H1 (cell line): Measurements from ENCODE around the gene HM13. TPM values are rescaled to one million over a fixed set of nuclear protein-coding genes. Genes with fewer than 3 reads are reported as not detected.

Source experiments
- CTCF ChIA-PET: fragments of 300-600 bp; sonication (Branson Sonifier 250); formaldehyde crosslinking; loops from one replicate; lab custom pipeline; 2021; ENCODE audit not compliant: partially characterized antibody; lab: Charles Lee
- POLR2A ChIA-PET: fragments of 300-600 bp; sonication (Branson Sonifier 250); formaldehyde crosslinking; loops from one replicate; lab custom pipeline; 2021; ENCODE audit warnings: inconsistent platforms; ENCODE audit not compliant: partially characterized antibody; lab: Charles Lee
- DNase-seq, 2 experiments: peaks; one replicate each; pipeline versions ENCODE4 v3.0.0 to v3.0.0-alpha.2; 2010 to 2022; ENCODE audit warnings: low spot score in 2 of 2, low read depth in 1 of 2, mixed read lengths in 1 of 2
- FAIRE-seq: peaks from 2 replicates; lab custom pipeline; 2011; peaks lifted over from hg19 to GRCh38; lab: Jason Lieb, UNC
- H2AFZ ChIP-seq: 2 replicates; pipeline ENCODE4 v1.8.1; 2012; ENCODE audit warnings: low read length, inconsistent platforms
- H2AK5ac ChIP-seq: 2 replicates; pipeline ENCODE4 v1.6.1; 2013; ENCODE audit warnings: low read depth, low read length
- H2BK120ac ChIP-seq: replicated peaks from 2 replicates; pipeline ENCODE3; 2013; ENCODE audit warnings: low read depth, low read length, inconsistent platforms
- H2BK12ac ChIP-seq: 2 replicates; pipeline ENCODE4 v1.6.1; 2013; ENCODE audit warnings: low read depth, low read length
- H2BK15ac ChIP-seq: 2 replicates; pipeline ENCODE4 v1.6.1; 2013; ENCODE audit warnings: low read length
- H2BK20ac ChIP-seq: 2 replicates; pipeline ENCODE4 v1.6.1; 2013; ENCODE audit warnings: low read length
- H2BK5ac ChIP-seq: 2 replicates; pipeline ENCODE4 v1.6.1; 2013; ENCODE audit warnings: low read depth, low read length
- H3K14ac ChIP-seq: 2 replicates; pipeline ENCODE4 v1.6.1; 2013; ENCODE audit warnings: inconsistent platforms; ENCODE audit not compliant: insufficient read length
- H3K18ac ChIP-seq: 2 replicates; pipeline ENCODE4 v1.6.1; 2013; ENCODE audit warnings: low read length; ENCODE audit errors: extremely low read depth
- H3K23ac ChIP-seq: 2 replicates; pipeline ENCODE4 v1.6.1; 2013; ENCODE audit warnings: inconsistent platforms; ENCODE audit not compliant: insufficient read length
- H3K23me2 ChIP-seq: 2 replicates; pipeline ENCODE4 v1.6.1; 2013; ENCODE audit warnings: low read depth, low read length
- H3K27ac ChIP-seq: 2 replicates; pipeline ENCODE4 v1.6.1; 2011; ENCODE audit warnings: low read depth, low read length, inconsistent platforms
- H3K27me3 ChIP-seq, 4 experiments: replicated peaks in 1 of 4; 1 replicate in 1 of 4; 2 replicates in 3 of 4; pipeline versions ENCODE4 v1.6.1 to v1.8.1; 2011 to 2013; ENCODE audit warnings: low read length in 3 of 4, mild to moderate bottlenecking in 3 of 4, inconsistent platforms in 2 of 4, mixed read lengths in 2 of 4, moderate library complexity in 1 of 4; ENCODE audit not compliant: control insufficient read depth in 3 of 4, insufficient read depth in 3 of 4; ENCODE audit errors: extremely low read depth in 1 of 4
- H3K36me3 ChIP-seq, 4 experiments: 2 replicates each; pipeline versions ENCODE4 v1.6.1 to v1.8.1; 2011 to 2013; ENCODE audit warnings: mild to moderate bottlenecking in 4 of 4, low read length in 3 of 4, moderate library complexity in 2 of 4, control low read depth in 1 of 4, inconsistent platforms in 1 of 4; ENCODE audit not compliant: insufficient read depth in 4 of 4, control insufficient read depth in 2 of 4
- H3K4ac ChIP-seq: replicated peaks from 2 replicates; pipeline ENCODE3; 2013; ENCODE audit warnings: low read length, low read depth, mixed read lengths, inconsistent platforms; ENCODE audit not compliant: insufficient read length
- H3K4me1 ChIP-seq, 4 experiments: replicated peaks in 1 of 4; 1 replicate in 1 of 4; 2 replicates in 3 of 4; pipeline versions ENCODE4 v1.6.1 to v1.8.1; 2011 to 2013; ENCODE audit warnings: low read length in 3 of 4, inconsistent platforms in 2 of 4, mixed read lengths in 1 of 4; ENCODE audit not compliant: insufficient read depth in 4 of 4, control insufficient read depth in 3 of 4
- H3K4me2 ChIP-seq, 2 experiments: 2 replicates each; pipeline versions ENCODE4 v1.6.1 to v1.8.1; 2011 to 2013; ENCODE audit warnings: low read depth in 2 of 2, low read length in 2 of 2, control low read depth in 1 of 2, inconsistent platforms in 1 of 2, mild to moderate bottlenecking in 1 of 2; ENCODE audit not compliant: insufficient read depth in 1 of 2
- H3K4me3 ChIP-seq, 4 experiments: fragments of 200-600, 300-600 bp in 1 of 4; sonication (generic), shearing (Covaris generic), sonication (Bioruptor Twin) in 1 of 4; 2 replicates each; pipeline versions ENCODE4 v1.5.1 to v1.8.1; 2011 to 2016; ENCODE audit warnings: low read length in 4 of 4, low read depth in 3 of 4, control low read depth in 2 of 4, inconsistent platforms in 2 of 4, mild to moderate bottlenecking in 2 of 4, mixed read lengths in 1 of 4, moderate library complexity in 1 of 4; ENCODE audit not compliant: insufficient read depth in 2 of 4; ENCODE audit errors: extremely low read depth in 1 of 4
- H3K56ac ChIP-seq: replicated peaks from 2 replicates; pipeline ENCODE3; 2013; ENCODE audit warnings: low read depth, mild to moderate bottlenecking, mixed read lengths, low read length, inconsistent platforms; ENCODE audit not compliant: insufficient read length
- H3K79me1 ChIP-seq: 2 replicates; pipeline ENCODE4 v1.6.1; 2013; ENCODE audit warnings: low read depth, low read length, control low read depth
- H3K79me2 ChIP-seq, 2 experiments: 2 replicates each; pipeline versions ENCODE4 v1.6.1 to v1.8.1; 2012 to 2013; ENCODE audit warnings: low read length in 2 of 2, mild to moderate bottlenecking in 2 of 2, inconsistent platforms in 1 of 2; ENCODE audit not compliant: insufficient read depth in 2 of 2, control insufficient read depth in 1 of 2
- H3K9ac ChIP-seq, 4 experiments: replicated peaks in 1 of 4; 1 replicate in 1 of 4; 2 replicates in 3 of 4; pipeline versions ENCODE4 v1.6.1 to v1.8.1; 2011 to 2013; ENCODE audit warnings: low read depth in 3 of 4, low read length in 3 of 4, control low read depth in 2 of 4, mild to moderate bottlenecking in 2 of 4, moderate library complexity in 2 of 4, inconsistent platforms in 1 of 4; ENCODE audit errors: extremely low read depth in 1 of 4
- H3K9me3 ChIP-seq, 2 experiments: 2 replicates each; pipeline versions ENCODE4 v1.6.1 to v1.8.1; 2012 to 2013; ENCODE audit warnings: mild to moderate bottlenecking in 2 of 2, moderate library complexity in 2 of 2, control low read depth in 1 of 2, inconsistent platforms in 1 of 2, low read depth in 1 of 2, low read length in 1 of 2, mixed read lengths in 1 of 2; ENCODE audit not compliant: insufficient read depth in 2 of 2
- H4K20me1 ChIP-seq, 2 experiments: replicated peaks in 1 of 2; 2 replicates each; pipeline versions ENCODE3 to v1.8.1; 2011 to 2013; ENCODE audit warnings: inconsistent platforms in 2 of 2, low read length in 2 of 2, mild to moderate bottlenecking in 1 of 2; ENCODE audit not compliant: insufficient read depth in 2 of 2, control insufficient read depth in 1 of 2
- H4K5ac ChIP-seq: 2 replicates; pipeline ENCODE4 v1.6.1; 2013; ENCODE audit warnings: low read length, low read depth, mixed read lengths, inconsistent platforms; ENCODE audit not compliant: insufficient read length
- H4K8ac ChIP-seq: 2 replicates; pipeline ENCODE4 v1.8.0; 2013; ENCODE audit warnings: mild to moderate bottlenecking, moderate library complexity, low read length, inconsistent platforms; ENCODE audit not compliant: insufficient read depth; ENCODE audit errors: extremely low read depth
- H4K91ac ChIP-seq: replicated peaks from 2 replicates; pipeline ENCODE3; 2013; ENCODE audit warnings: low read length, mixed read lengths, inconsistent platforms; ENCODE audit not compliant: insufficient read length
- EGR1 ChIP-seq: IDR thresholded peaks from 2 replicates; pipeline ENCODE4 v1.6.1; 2011; ENCODE audit warnings: low read depth, low read length, borderline replicate concordance
- RFX5 ChIP-seq: IDR thresholded peaks from 2 replicates; pipeline ENCODE4 v1.6.1; 2011; ENCODE audit warnings: low read depth, low read length, improper control_type of control experiment, borderline replicate concordance
- TAF1 ChIP-seq: IDR thresholded peaks from 2 replicates; pipeline ENCODE4 v1.6.1; 2011; ENCODE audit warnings: mild to moderate bottlenecking, low read depth, low read length
- WGBS, 2 experiments: shearing (Covaris generic) in 1 of 2; methylation state at CpG; one replicate each; pipeline versions ENCODE4 v1.1.6 to v1.1.7; 2013 to 2015; ENCODE audit warnings: low lambda C conversion rate in 2 of 2, mixed read lengths in 2 of 2, inconsistent platforms in 1 of 2, low coverage in 1 of 2, missing lambda C conversion rate in 1 of 2; ENCODE audit not compliant: insufficient replicate concordance in 2 of 2, insufficient coverage in 1 of 2, insufficient read length in 1 of 2; ENCODE audit errors: extremely low coverage in 1 of 2, missing lambda C conversion rate in 1 of 2; 5-methylcytosine and 5-hydroxymethylcytosine counted together
- polyA plus RNA-seq, 7 experiments: library from polyadenylated mRNA; depleted of rRNA in 3 of 7; stranded (reverse) in 5 of 7; unstranded in 2 of 7; fragments of >200 nt in 5 of 7; fragments of 200-250 nt in 2 of 7; gene quantifications; 1 replicate in 5 of 7; 2 replicates in 1 of 7; 4 replicates in 1 of 7; pipeline versions ENCODE4 v1.2.1 to v1.2.3, GENCODE V29; 2011 to 2013; ENCODE audit warnings: missing spikeins in 2 of 7, mixed read lengths in 2 of 7
- total RNA-seq: library from RNA; stranded (reverse); fragmentation: NEBNext Ultra II Directional; extraction: Animal tissue kit (Norgen Biotek cat#: 25700); gene quantifications from 2 replicates; pipeline ENCODE4 v1.2.1, GENCODE V29; 2021

HM13 gene
- total and polyA plus RNA-seq, 2 of the 8 experiments (the other 6 are each of a cell fraction or from before 2014, with no cell fraction given) = 118 to 183 TPM

GRCh38 chr20:31542201-31542842, 28.1 kb downstream of the HM13 start:
- no peak overlapping the region for H3K23ac ChIP-seq
- H4K5ac ChIP-seq = no peak overlapping the region
- no peak overlapping the region for H3K27ac ChIP-seq
- H4K8ac ChIP-seq = no peak overlapping the region
- H3K9me3 ChIP-seq = no peaks in the 10 kb centered on the region
- no peak overlapping the region for H2BK120ac ChIP-seq
- DNase-seq = no peak
- no peak overlapping the region for H2BK15ac ChIP-seq
- no peak overlapping the region for H2AFZ ChIP-seq
- no peak overlapping the region for H2BK20ac ChIP-seq
- H3K27me3 ChIP-seq = no peaks in the 10 kb centered on the region
- H3K4me3 ChIP-seq = no peak overlapping the region
- no peak overlapping the region for H3K14ac ChIP-seq
- POLR2A ChIA-PET = interaction anchor here (1.2 to 1.8 kb wide), 3 partner anchors 9 to 25 kb away, joined by 3 to 5 read pairs (median 4); no protein-coding TSS in a partner anchor
- no peak overlapping the region for H2BK5ac ChIP-seq
- peaks cover 2 to 5% of the 10 kb centered on the region in 2 experiments for H4K20me1 ChIP-seq
- CTCF ChIA-PET = interaction anchor here (1.0 to 15.1 kb wide), 5 partner anchors 13 to 71 kb away, joined by 3 to 170 read pairs (median 4); no protein-coding TSS in a partner anchor
- no peak overlapping the region for H3K56ac ChIP-seq
- H3K4me2 ChIP-seq = no peak overlapping the region
- H2AK5ac ChIP-seq = no peak overlapping the region
- WGBS, 2 experiments = 91% methylated on average over 7 of the region's 7 CpGs; no CpG with 5 or more reads in 1 of the 2 experiments
- no peaks in the 10 kb centered on the region for H3K79me1 ChIP-seq
- no peaks in the 10 kb centered on the region; a peak in 1 of 7 replicates for H3K4me1 ChIP-seq
- H3K23me2 ChIP-seq = no peaks in the 10 kb centered on the region
- H3K9ac ChIP-seq = no peak overlapping the region
- no peak overlapping the region for H4K91ac ChIP-seq
- H2BK12ac ChIP-seq = no peak overlapping the region
- H3K36me3 ChIP-seq = peaks cover 20 to 33% (median 27%) of the 10 kb centered on the region in 4 experiments; a peak in 7 of 8 replicates
- no peak for FAIRE-seq
- no peak overlapping the region for H3K18ac ChIP-seq
- H3K79me2 ChIP-seq = peaks cover 0 to under 1% of the 10 kb centered on the region in 2 experiments; a peak in 1 of 4 replicates
- H3K4ac ChIP-seq = no peak overlapping the region
- TF ChIP-seq TAF1 (no peak), EGR1 (no peak), RFX5 (no peak)
